Gastrocnemius medialis (tissue), 4 donors: ENCODE measurements around the gene PLCL2. TPM values are rescaled to one million over a fixed set of nuclear protein-coding genes. Genes with fewer than 3 reads are reported as not detected.
"Not testable (repeated sequence)": the region's sequence is repeated elsewhere in the genome, so short reads cannot be mapped to it uniquely, and the experiment has no call there.

ENCODE experiments used
- ATAC-seq, 2 donors: fragments of 150-250 bp; one replicate each; pipeline ENCODE4 v1.9.1; 2016
- DNase-seq, 2 donors: peaks; one replicate each; pipeline ENCODE4 v3.0.0-alpha.2; 2019
- H3K27ac ChIP-seq, 4 donors: fragments of 200-600 bp; sonication (generic); 1 replicate in 1 of 4; 2 replicates in 3 of 4; pipeline ENCODE4 v1.5.1; 2016 to 2018; ENCODE audit warnings: mild to moderate bottlenecking in 2 of 4, moderate library complexity in 1 of 4
- H3K27me3 ChIP-seq, 3 donors: fragments of 200-600 bp; sonication (generic) in 2 of 3; 1 replicate in 1 of 3; 2 replicates in 2 of 3; pipeline versions ENCODE4 v1.5.1 to v1.6.0; 2016 to 2019; ENCODE audit warnings: mild to moderate bottlenecking in 1 of 3, moderate library complexity in 1 of 3
- H3K36me3 ChIP-seq, 2 donors: fragments of 200-600 bp; sonication (generic) in 1 of 2; one replicate each; pipeline ENCODE4 v1.5.1; 2017 to 2018
- H3K4me1 ChIP-seq, 2 donors: fragments of 200-600 bp; sonication (generic) in 1 of 2; one replicate each; pipeline ENCODE4 v1.5.1; 2016 to 2017; ENCODE audit warnings: mild to moderate bottlenecking in 2 of 2
- H3K4me3 ChIP-seq, 4 donors: fragments of 200-600 bp; sonication (generic) in 3 of 4; 1 replicate in 1 of 4; 2 replicates in 3 of 4; pipeline ENCODE4 v1.5.1; 2016 to 2019; ENCODE audit warnings: mild to moderate bottlenecking in 2 of 4
- H3K9me3 ChIP-seq, 3 donors: fragments of 200-600 bp; sonication (generic) in 2 of 3; 1 replicate in 1 of 3; 2 replicates in 2 of 3; pipeline ENCODE4 v1.5.1; 2016 to 2019
- POLR2A ChIP-seq, 2 donors: fragments of 450-650 bp; IDR thresholded peaks; one replicate each; pipeline ENCODE4 v1.6.1; 2017; ENCODE audit warnings: antibody characterized with exemption in 2 of 2, mild to moderate bottlenecking in 2 of 2, moderate library complexity in 2 of 2
- in situ Hi-C, 4 donors: fragments of 200-750 bp; cut with MboI; loops; one replicate each; pipeline versions ENCODE4 v1.15.0 to v1.8.0; 2017; ENCODE audit warnings: low sequenced_read_pairs in 4 of 4
- intact Hi-C: fragments of 100-400 bp; cut with DNase I; formaldehyde crosslinking; loops from one replicate; pipeline ENCODE4 v1.15.1; 2023; ENCODE audit warnings: low total_unique reads
- total RNA-seq, 4 donors: library from RNA; depleted of rRNA; stranded (reverse); fragments of >200 nt; gene quantifications; one replicate each; pipeline versions ENCODE4 v1.1.0 to v1.2.3, GENCODE V29; 2016
- TF ChIP-seq, protein P1 (sequence below), 5 experiments: fragments of 450-650 bp in 3 of 5; fragments of 200-600 bp in 2 of 5; sonication (generic) in 2 of 5; IDR thresholded peaks in 4 of 5; conservative IDR thresholded peaks in 1 of 5; 1 replicate in 4 of 5; 2 replicates in 1 of 5; pipeline ENCODE4 v1.5.1; 2016 to 2019; ENCODE audit warnings: antibody characterized with exemption in 5 of 5, mild to moderate bottlenecking in 3 of 5, moderate library complexity in 3 of 5

PLCL2 gene
- total RNA-seq, 4 donors from 2014 or later = 23.9 to 37.2 (median 32.7) TPM

DNA sequence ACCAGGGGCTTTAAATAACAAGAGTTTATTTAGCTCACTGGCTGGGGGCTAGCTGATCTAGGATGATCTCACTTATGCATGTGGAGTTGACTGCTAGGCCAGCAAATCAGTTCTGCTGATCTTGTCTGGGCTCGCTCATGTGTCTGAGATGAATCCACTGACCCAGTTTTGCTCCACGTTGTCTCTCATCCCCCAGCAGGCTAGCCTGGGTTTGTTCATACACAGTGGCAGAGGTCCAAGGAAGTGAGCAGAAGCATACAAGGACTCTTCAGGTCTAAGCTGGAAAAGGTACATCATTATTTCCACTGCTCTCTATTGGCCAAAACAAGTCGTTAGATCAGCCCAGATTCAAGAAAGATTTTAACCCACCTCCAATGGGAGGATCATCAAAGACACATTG, 238.0 kb downstream of the PLCL2 start:
- TF ChIP-seq, protein P1, sequence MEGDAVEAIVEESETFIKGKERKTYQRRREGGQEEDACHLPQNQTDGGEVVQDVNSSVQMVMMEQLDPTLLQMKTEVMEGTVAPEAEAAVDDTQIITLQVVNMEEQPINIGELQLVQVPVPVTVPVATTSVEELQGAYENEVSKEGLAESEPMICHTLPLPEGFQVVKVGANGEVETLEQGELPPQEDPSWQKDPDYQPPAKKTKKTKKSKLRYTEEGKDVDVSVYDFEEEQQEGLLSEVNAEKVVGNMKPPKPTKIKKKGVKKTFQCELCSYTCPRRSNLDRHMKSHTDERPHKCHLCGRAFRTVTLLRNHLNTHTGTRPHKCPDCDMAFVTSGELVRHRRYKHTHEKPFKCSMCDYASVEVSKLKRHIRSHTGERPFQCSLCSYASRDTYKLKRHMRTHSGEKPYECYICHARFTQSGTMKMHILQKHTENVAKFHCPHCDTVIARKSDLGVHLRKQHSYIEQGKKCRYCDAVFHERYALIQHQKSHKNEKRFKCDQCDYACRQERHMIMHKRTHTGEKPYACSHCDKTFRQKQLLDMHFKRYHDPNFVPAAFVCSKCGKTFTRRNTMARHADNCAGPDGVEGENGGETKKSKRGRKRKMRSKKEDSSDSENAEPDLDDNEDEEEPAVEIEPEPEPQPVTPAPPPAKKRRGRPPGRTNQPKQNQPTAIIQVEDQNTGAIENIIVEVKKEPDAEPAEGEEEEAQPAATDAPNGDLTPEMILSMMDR (IDR thresholded peaks at IDR 0.05 in 4 of 5, conservative IDR thresholded peaks at IDR 0.05 in 1 of 5) = no peak
- TF ChIP-seq POLR2A (IDR thresholded peaks at IDR 0.05) = no peak
- in situ Hi-C loops (no loop called here), intact Hi-C loops (no loop called here)
- H3K9me3 ChIP-seq = no peaks in the 10 kb centered on the region
- no peaks in the 10 kb centered on the region for H3K4me1 ChIP-seq
- H3K36me3 ChIP-seq = no peaks in the 10 kb centered on the region
- ATAC-seq (no peak), DNase-seq (no peak)
- H3K27ac ChIP-seq = no peak overlapping the region
- H3K4me3 ChIP-seq = no peak overlapping the region
- H3K27me3 ChIP-seq = no peaks in the 10 kb centered on the region

DNA sequence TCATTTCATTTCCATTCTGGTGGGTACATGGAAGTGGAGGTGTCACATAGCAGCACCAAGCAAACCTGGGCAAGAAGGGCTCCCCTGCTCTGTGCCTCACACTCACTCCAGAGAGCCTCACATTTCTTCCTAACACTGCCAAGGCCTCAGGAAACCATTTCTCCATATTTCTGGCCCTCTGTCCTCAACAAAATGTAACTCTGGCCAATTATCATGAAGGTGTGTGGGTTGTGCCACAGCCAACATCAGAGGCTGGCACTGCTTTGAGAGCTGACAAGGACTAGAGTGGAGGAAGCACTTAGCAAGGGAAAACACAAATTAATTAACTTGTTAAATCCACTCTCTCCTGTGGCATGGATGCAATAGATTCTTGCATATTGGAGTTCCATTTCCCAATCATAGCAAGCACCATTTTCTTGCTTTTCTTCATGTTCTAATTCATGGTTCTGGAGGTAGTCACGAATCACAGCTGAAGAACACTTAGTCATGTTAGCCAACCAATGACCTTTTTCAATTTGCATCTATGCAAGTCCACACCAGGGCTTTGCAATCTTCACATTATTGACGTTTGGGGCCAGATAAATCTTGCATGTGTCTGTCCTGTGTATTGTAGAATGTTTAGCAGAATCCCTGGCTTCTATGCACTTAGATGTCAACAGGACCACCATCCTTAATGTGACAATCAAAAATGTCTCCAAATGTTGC, 241.1 kb downstream of the PLCL2 start:
- no peaks in the 10 kb centered on the region for H3K4me1 ChIP-seq
- no peak overlapping the region for H3K4me3 ChIP-seq
- ATAC-seq (no peak), DNase-seq (no peak)
- TF ChIP-seq POLR2A (IDR thresholded peaks at IDR 0.05) = no peak
- TF ChIP-seq, protein P1 (IDR thresholded peaks at IDR 0.05 in 4 of 5, conservative IDR thresholded peaks at IDR 0.05 in 1 of 5) = no peak
- no peaks in the 10 kb centered on the region for H3K9me3 ChIP-seq
- no peaks in the 10 kb centered on the region for H3K27me3 ChIP-seq
- H3K27ac ChIP-seq = no peak overlapping the region
- in situ Hi-C loops (no loop called here), intact Hi-C loops (no loop called here)
- H3K36me3 ChIP-seq = no peaks in the 10 kb centered on the region

DNA sequence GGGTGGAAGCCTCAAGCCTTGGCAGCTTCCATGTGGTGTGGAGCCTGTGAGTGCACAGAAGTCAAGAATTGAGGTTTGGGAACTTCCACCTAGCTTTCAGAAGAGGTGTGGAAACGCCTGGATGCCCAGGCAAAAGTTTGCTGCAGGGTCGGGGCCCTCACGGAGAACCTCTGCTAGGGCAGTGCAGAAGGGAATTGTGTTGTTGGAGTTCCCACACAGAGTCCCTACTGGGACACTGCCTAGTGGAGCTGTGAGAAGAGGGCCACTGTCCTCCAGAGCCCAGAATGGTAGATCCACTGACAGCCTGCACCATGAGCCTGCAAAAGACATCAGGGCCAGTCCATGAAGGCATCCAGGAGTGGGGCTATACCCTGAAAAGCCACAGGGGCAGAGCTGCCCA, 243.9 kb downstream of the PLCL2 start:
- DNase-seq, H3K36me3 ChIP-seq, H3K4me3 ChIP-seq, H3K27me3 ChIP-seq, intact Hi-C loops, H3K9me3 ChIP-seq, ATAC-seq, H3K4me1 ChIP-seq, in situ Hi-C loops, H3K27ac ChIP-seq: not testable (repeated sequence)

DNA sequence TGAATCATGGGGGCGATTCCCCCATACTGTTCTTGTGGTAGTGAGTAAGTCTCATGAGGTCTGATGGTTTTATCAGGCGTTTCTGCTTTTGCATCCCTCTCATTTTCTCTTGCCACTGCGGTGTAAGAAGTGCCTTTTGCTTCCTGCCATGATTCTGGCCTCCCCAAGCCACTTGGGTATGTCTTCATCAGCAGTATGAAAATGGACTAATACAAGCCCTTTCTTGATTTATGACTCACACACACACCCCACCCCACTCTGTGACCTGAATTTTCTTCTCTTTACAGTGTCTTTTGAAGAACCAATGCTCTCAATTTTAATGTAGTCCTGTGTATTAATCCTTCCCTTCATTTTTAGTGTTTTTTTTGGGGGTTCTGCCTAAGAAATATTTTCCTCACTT, 244.8 kb downstream of the PLCL2 start:
- no peak overlapping the region for H3K4me3 ChIP-seq
- no peaks in the 10 kb centered on the region for H3K4me1 ChIP-seq
- no peaks in the 10 kb centered on the region for H3K9me3 ChIP-seq
- ATAC-seq = no peak
- H3K27ac ChIP-seq = no peak overlapping the region
- DNase-seq = no peak
- intact Hi-C loops = no loop called here
- no peaks in the 10 kb centered on the region for H3K27me3 ChIP-seq
- in situ Hi-C loops = no loop called here
- no peak for TF ChIP-seq POLR2A (IDR thresholded peaks at IDR 0.05)
- TF ChIP-seq, protein P1 (IDR thresholded peaks at IDR 0.05 in 4 of 5, conservative IDR thresholded peaks at IDR 0.05 in 1 of 5) = no peak
- no peaks in the 10 kb centered on the region for H3K36me3 ChIP-seq

DNA sequence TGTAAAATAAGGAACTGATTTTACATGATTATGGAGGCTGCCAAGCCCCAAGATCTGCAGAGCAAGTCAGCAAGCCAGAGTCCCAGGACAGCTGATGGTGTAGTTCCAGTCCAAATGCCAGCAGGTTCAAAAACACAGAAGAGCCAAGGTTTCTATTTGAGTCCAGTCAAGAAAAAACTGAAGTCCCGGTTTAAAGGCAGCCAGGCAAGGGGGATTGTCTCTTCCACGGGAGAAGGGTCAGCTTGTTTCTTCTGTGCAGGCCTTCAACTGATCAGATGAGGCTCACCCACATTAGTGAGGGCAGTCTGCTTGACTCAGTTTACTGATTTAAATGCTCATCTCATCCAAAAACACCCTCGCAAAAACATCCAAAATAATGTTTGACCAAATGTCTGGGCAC, 246.2 kb downstream of the PLCL2 start:
- intact Hi-C loops (no loop called here), in situ Hi-C loops (no loop called here)
- no peak for TF ChIP-seq POLR2A (IDR thresholded peaks at IDR 0.05)
- TF ChIP-seq, protein P1 (IDR thresholded peaks at IDR 0.05 in 4 of 5, conservative IDR thresholded peaks at IDR 0.05 in 1 of 5) = no peak
- Histone ChIP-seq H3K4me1 (no peaks in the 10 kb centered on the region), H3K27ac (no peak overlapping the region), H3K27me3 (no peaks in the 10 kb centered on the region), H3K4me3 (no peak overlapping the region), H3K9me3 (no peaks in the 10 kb centered on the region), H3K36me3 (no peaks in the 10 kb centered on the region)
- DNase-seq (no peak), ATAC-seq (no peak)
